Heart right ventricle (tissue), 16 donors: ENCODE results near the gene GHRH. TPM values are rescaled to one million over a fixed set of nuclear protein-coding genes. Genes with fewer than 3 reads are reported as not detected.

Experiments used
- ATAC-seq, 8 donors: fragments of 200-7000 bp; cut with Tn5 transposase; one replicate each; pipeline ENCODE4 v1.9.1; 2020; ENCODE audit warnings: mild to moderate bottlenecking in 8 of 8, moderate library complexity in 8 of 8, moderate number of reproducible peaks in 1 of 8
- DNase-seq, 2 donors: peaks; one replicate each; pipeline ENCODE4 v3.0.0-alpha.2; 2020
- H3K27ac ChIP-seq, 10 donors: fragments of 200-600 bp; sonication (generic) in 2 of 10; one replicate each; pipeline versions ENCODE4 v1.5.0 to v1.8.0; 2020 to 2022; ENCODE audit warnings: mild to moderate bottlenecking in 3 of 10
- H3K27me3 ChIP-seq, 7 donors: fragments of 200-600 bp; one replicate each; pipeline ENCODE4 v1.8.0; 2021 to 2022; ENCODE audit warnings: mild to moderate bottlenecking in 2 of 7
- H3K36me3 ChIP-seq, 9 donors: fragments of 200-600 bp; sonication (generic) in 1 of 9; one replicate each; pipeline versions ENCODE4 v1.5.0 to v1.8.0; 2020 to 2022; ENCODE audit warnings: mild to moderate bottlenecking in 2 of 9
- H3K4me1 ChIP-seq, 9 donors: fragments of 200-600 bp; sonication (generic) in 1 of 9; one replicate each; pipeline versions ENCODE4 v1.5.0 to v1.8.0; 2020 to 2022; ENCODE audit warnings: mild to moderate bottlenecking in 4 of 9
- H3K4me3 ChIP-seq, 10 donors: fragments of 200-600 bp; sonication (generic) in 2 of 10; one replicate each; pipeline versions ENCODE4 v1.5.0 to v1.8.0; 2020 to 2022; ENCODE audit warnings: mild to moderate bottlenecking in 7 of 10, moderate library complexity in 2 of 10
- H3K9me3 ChIP-seq, 11 donors: fragments of 200-600 bp in 10 of 11; sonication (generic) in 2 of 11; one replicate each; pipeline versions ENCODE4 v1.5.0 to v1.8.0; 2013 to 2022; ENCODE audit warnings: mild to moderate bottlenecking in 2 of 11, control low read depth in 1 of 11, moderate library complexity in 1 of 11
- CTCF ChIP-seq, 9 donors: fragments of 200-600 bp; sonication (generic) in 2 of 9; IDR thresholded peaks; one replicate each; pipeline versions ENCODE4 v1.5.0 to v1.8.0; 2021 to 2022; ENCODE audit warnings: antibody characterized with exemption in 9 of 9, mild to moderate bottlenecking in 5 of 9, moderate library complexity in 1 of 9
- WGBS, 2 donors: extraction: QIAGEN DNeasy Blood & Tissue Kit; methylation state at CpG; one replicate each; pipeline ENCODE4 v1.1.7; 2013; ENCODE audit warnings: inconsistent platforms in 1 of 2; 5-methylcytosine and 5-hydroxymethylcytosine counted together
- intact Hi-C, 10 donors: fragments of 100-400 bp; cut with DNase I; formaldehyde crosslinking; loops; one replicate each; pipeline versions ENCODE4 v1.11.1 to v1.14.2; 2022
- polyA plus RNA-seq, 2 donors: library from polyadenylated mRNA; stranded (reverse); fragments of 200-250 nt; gene quantifications; one replicate each; pipeline ENCODE4 v1.2.3, GENCODE V29; 2013
- total RNA-seq, 10 donors: library from RNA; stranded (reverse); fragmentation: NEBNext Ultra II Directional in 3 of 10; extraction: Animal tissue kit (Norgen Biotek cat#: 25700) in 3 of 10; gene quantifications; one replicate each; pipeline versions ENCODE4 v1.2.1 to v1.2.4, GENCODE V29; 2021 to 2023
- donor health status: Arrhythmogenic right ventricular cardiomyopathy.
- donor health status: ischemic (EF 13 %, LVEDD 7.1; RV severe dilation, severe dysfunction).
- donor health status: healthy with polysubstance abuse.
- donor health status: DM: no; HTN: yes; CAD: no.
- donor health status: DM: no; HTN: no; CAD: no.
- donor health status: ischemic (EF 25% LVEDD 6.9; RV normal size, moderate dysfunction).
- donor health status: ischemic (EF 25% LVEDD 5.7; RV mildly dilated, moderate dysfunction).
- donor health status: healthy.
- donor health status: DM: yes; HTN: yes; CAD: no.
- donor health status: Ischemic cardiomyopathy.
- donor health status: ischemic (EF 35%, LVEDD 5.7; RV mildly dilated, moderate dysfunction).
- donor health status: nonischemic (EF 11% LVEDD 7.7; RV severe dilation, severe dysfunction).
- donor health status: DM: yes; HTN: yes; CAD: no.
- donor health status: PGD.
- donor health status: ischemic (EF 29% LVEDD 5.4; RV normal size, mild dysfunction).
- donor health status: nonischemic (EF 23%, LVEDD 6.1; RV moderate dilation, normal function).

Gene GHRH
- total and polyA plus RNA-seq, 12 donors: 0.85 to 2.5 (median 1.8) TPM; not detected in 9

- DNase-seq (no peak), ATAC-seq (no peak)
- TF ChIP-seq CTCF (IDR thresholded peaks at IDR 0.05): no peak
- peaks cover 0 to 100% (median 77%) of the 10 kb centered on the region in 9 donors for H3K36me3 ChIP-seq
- H3K27me3 ChIP-seq: no peaks in the 10 kb centered on the region
- H3K9me3 ChIP-seq: no peaks in the 10 kb centered on the region
- peaks cover 0 to 38% (median 11%) of the 10 kb centered on the region in 9 donors for H3K4me1 ChIP-seq
- intact Hi-C loops: no loop called here
- H3K27ac ChIP-seq: peak overlapping the region in 1 of 10 donors; percentile 62
- 86 to 90% methylated on average over 5 of the region's 5 CpGs for WGBS, 2 donors
- H3K4me3 ChIP-seq: no peak overlapping the region
Measured at GRCh38 chr20:37234254-37234581, 27.4 kb downstream of the GHRH start.

DNA sequence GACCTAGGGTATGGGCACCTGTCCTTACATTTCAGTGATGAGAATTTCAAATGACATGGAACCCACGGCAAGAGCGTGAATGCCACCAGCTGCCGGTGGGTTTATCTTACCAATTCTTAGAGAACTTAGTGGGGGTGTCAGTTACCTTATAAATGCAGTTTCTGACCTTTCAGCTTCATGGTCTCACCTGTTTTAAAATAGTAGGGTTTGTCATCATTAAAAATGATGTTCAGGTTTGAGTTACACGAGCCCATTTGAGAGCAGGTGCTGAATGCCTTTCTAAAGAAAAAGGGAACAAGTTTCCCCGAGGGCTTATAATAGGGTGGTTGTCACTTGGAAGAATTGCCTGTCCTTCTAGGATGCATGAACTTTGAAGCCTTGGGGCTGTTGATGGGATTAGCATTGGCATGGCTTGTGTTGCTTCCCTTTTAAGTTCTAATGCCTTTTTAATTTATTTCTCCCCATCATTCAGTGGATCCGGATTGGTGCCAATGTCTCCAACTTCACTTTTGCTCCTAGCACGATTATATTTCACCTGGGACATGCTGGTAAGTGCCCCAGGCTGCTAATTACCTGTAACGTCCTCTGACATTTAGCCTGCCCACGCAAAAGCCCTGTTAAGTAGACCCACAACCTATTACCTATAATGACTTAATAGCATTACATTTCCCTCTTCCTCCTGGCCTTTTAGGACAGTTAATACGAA is 27.9 kb downstream of the GHRH start:
- DNase-seq: no peak
- no peak overlapping the region for H3K4me3 ChIP-seq
- 89 to 90% methylated on average over 10 of the region's 10 CpGs for WGBS, 2 donors
- no peak overlapping the region for H3K27ac ChIP-seq
- no peak for TF ChIP-seq CTCF (IDR thresholded peaks at IDR 0.05)
- intact Hi-C loops: no loop called here
- H3K4me1 ChIP-seq: peaks cover 0 to 37% (median 10%) of the 10 kb centered on the region in 9 donors
- H3K27me3 ChIP-seq: no peaks in the 10 kb centered on the region
- H3K9me3 ChIP-seq: no peaks in the 10 kb centered on the region
- no peak for ATAC-seq
- H3K36me3 ChIP-seq: peaks cover 0 to 100% (median 82%) of the 10 kb centered on the region in 9 donors

DNA sequence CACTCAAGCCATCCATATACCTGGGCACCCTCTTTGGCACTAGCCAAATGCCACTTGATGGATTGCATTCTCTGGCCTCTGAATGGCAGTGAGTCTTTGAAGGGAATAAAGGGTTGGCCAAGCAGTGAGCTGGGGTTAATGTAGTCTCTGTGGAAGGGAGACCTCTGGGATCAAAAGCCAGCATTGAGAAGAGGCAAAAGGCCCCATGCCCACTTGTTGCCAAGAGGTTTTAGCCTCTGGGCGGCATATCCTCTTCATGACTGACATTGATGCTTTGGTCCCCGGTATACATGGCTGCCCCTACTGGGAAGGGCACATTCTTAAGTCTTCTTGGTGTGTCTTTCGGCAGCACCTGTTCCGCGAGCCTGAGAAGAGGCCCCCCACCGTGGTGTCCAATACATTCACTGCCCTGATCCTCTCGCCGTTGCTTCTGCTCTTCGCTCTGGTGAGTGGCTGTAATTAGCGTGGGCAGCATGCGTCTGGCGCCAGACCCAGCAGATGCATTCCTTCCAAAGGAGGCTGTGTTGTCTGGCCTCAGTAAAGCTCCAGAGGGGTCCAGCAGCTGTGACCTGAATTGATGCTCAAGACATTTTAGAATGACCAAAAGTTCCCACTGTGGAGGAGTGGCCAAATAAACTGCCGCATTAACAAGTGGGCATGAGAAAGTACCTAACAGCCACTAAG is 29.5 kb downstream of the GHRH start:
- peaks cover 0 to 100% (median 74%) of the 10 kb centered on the region in 9 donors for H3K36me3 ChIP-seq
- 94 to 96% methylated on average over 13 of the region's 13 CpGs for WGBS, 2 donors
- peaks cover 2 to 39% (median 19%) of the 10 kb centered on the region in 9 donors for H3K4me1 ChIP-seq
- TF ChIP-seq CTCF (IDR thresholded peaks at IDR 0.05): no peak
- ATAC-seq: no peak
- H3K4me3 ChIP-seq: no peak overlapping the region
- H3K9me3 ChIP-seq: no peaks in the 10 kb centered on the region
- intact Hi-C loops: no loop called here
- H3K27me3 ChIP-seq: no peaks in the 10 kb centered on the region
- H3K27ac ChIP-seq: no peak overlapping the region
- no peak for DNase-seq

DNA sequence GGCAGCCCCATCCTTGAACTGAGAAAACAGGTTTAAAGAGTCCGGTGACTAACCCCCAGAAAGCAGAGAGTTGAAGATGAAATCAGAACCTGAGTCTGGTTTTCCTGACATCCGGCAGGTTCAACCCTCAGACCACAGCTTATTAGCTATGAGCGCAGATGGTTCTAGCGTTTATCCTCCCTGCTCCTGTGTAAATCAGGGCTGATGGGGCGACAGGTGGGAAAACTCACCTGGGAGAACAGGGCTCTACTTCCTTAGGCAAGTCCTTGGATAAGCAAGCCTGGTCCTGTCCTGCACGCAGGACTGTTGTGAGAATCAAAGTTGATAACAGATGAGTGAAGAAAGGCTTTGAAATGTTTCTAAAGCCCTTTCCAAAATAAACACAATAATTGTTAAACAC is 31.4 kb downstream of the GHRH start:
- Histone ChIP-seq H3K4me3 (no peak overlapping the region), H3K27ac (no peak overlapping the region), H3K36me3 (peaks cover 0 to 100% (median 64%) of the 10 kb centered on the region in 9 donors), H3K9me3 (no peaks in the 10 kb centered on the region), H3K4me1 (peaks cover 6 to 43% (median 24%) of the 10 kb centered on the region in 9 donors), H3K27me3 (no peaks in the 10 kb centered on the region)
- WGBS, 2 donors: 93 to 95% methylated on average over 6 of the region's 6 CpGs
- TF ChIP-seq CTCF (IDR thresholded peaks at IDR 0.05): no peak
- DNase-seq (no peak), ATAC-seq (no peak)
- intact Hi-C loops: no loop called here
